GM18907 (cell line): ENCODE measurements around the gene CRELD2.
"Not testable (repeated sequence)": the region's sequence is repeated elsewhere in the genome, so short reads cannot be mapped to it uniquely, and the experiment has no call there.

Source experiments
- ATAC-seq: cut with Tn5 transposase; IDR thresholded peaks from one replicate; pipeline ENCODE4 v1.9.1; 2021; ENCODE audit warnings: mild to moderate bottlenecking, moderate library complexity; ENCODE audit not compliant: unreplicated experiment

Gene CRELD2

GRCh38 chr22:49943405-49943765 lies 25.0 kb downstream of the CRELD2 start:
- no peak for ATAC-seq

- no peak for ATAC-seq
These were observed 25.5 kb downstream of the CRELD2 start for GRCh38 chr22:49943771-49944398.

DNA sequence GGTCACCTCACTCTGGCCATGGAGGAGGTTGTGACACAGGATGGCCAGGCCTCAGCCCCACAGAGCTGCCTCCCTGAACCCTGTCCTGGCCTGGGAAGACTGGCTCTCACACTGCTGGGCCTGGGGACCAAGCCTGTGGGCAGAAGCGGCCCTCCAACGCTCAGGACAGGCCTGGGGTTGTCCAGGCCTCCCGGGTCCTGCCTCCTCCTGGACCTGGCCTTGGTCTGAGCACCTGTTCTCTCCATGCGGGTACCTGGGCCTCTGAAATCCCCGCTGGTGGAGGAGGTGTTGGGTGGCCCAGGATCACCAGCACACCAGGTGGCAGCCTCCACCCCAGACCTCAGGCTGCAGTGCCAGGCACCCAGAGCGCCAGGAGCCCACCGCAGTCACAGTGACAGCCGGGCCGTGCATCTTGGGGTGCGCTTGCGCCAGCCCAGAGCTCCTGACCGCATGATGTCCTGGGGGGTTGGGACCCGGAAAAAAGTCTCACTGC lies 26.0 kb downstream of the CRELD2 start:
- ATAC-seq: no peak

GRCh38 chr22:49945042-49945794 lies 26.8 kb downstream of the CRELD2 start:
- not testable (repeated sequence) for ATAC-seq

DNA sequence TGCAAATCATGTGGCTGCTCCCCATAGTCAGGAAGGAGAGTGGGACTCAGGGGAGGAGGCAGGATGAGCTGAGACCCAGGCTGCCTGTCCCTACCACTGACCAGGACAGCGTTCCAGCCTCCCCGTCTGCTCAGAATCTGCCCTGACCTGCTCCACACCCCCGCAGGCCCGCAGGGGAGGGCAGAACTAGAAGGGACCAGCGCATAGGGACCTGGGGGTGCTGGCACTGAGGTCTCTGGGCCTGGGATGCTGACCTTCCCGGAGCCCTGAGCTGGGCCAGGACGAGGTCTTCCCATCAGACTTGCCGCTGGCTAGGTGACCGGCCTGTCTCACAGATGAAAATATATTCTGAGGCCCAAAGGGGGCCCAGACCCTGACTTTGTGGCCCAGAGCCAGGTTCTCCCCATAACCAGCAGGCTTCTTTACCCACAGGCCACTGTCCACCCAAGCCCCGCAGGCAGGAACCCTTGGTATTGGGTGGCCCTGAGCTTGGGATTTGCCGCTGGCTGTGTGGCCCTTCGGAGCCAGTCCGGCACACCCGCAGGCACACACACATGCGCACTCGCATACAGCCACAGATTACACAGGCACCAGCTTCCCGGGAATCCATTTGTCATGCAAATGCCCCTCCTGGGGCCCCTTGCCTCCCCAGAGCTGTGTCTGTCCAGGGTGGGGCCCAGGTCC lies 28.3 kb downstream of the CRELD2 start:
- ATAC-seq: no peak

DNA sequence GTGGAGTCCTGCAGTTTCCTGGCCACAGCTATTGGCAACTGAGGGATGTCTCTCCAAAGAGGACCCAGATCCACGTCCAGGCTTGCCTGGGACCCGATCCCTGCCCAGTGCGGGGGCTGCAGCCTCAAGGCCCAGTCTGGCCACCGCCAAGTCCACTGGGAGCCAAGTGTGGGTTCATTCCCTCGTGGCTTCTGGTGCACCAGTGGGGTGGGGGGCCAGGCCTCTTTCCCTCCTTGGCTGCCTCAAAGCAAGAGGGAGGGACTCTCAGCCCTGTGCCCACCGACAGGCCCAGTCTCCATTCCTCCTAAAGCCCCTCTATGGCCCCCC lies 28.8 kb downstream of the CRELD2 start:
- ATAC-seq: no peak

GRCh38 chr22:49948116-49948957 lies 29.9 kb downstream of the CRELD2 start:
- ATAC-seq: no peak

DNA sequence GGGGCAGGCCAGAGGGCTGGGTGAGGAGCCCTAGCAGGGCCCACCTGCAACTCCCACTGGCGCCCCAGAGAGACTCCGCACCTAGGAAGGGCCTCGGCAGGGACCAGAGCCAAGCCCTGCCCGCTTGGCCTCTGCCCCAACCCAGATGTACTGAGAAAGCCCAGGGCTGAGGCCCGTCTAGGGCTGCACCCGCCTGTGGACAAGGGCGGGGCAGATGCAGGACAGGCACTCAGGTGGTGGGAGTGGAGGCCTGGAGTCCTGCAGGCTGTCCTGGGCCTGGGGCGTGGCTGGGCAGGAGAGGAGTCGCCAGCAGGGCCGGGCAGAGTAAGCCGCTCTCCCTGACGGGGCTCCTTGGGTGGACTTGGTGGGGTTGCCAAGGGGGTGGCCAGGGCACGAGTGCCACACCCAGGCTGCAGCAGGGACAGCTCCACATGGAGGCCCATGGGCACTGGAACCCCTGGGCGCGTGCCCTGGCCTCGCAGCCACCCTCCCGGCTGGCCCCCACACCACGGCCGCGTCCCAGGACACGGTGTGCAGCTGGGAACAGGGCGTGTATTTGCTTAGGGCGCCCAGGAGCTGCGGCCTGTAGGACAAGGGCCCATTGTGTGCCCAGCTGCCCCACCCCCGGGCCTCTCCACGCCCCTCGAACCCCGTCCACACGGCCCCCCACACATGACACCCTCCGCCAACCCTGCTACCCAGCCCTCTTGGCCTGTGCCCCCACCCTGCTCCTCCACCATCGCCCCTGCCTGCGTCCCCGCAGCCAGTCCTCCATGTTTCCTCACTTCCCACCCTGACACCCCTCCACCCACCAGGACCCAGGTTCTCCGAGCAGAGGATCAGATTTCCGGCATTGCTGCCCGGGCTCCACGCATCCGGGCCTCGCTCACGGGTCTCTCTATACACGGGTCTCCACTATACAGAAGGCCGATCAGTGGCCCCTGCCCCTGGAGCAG lies 30.8 kb downstream of the CRELD2 start:
- ATAC-seq: no peak

DNA sequence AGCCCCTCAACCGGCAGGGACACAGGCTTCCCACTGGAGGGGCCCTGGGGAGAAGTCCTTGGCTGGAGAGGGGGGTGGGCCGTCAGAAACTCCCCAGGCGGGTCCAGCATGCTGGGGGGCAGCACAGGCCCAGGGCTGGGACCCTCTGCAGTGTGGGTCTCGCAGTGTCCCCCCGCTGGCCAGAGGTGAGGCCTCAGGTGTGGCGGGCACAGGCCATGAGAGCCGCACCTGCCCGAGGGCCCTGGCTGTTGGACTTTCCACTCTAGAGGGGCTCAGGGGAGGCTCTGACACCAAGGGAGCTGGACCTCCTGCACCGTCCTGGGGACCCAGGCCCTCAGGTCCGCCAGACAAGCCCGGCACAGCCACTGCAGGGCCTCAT lies 31.5 kb downstream of the CRELD2 start:
- ATAC-seq: no peak

- ATAC-seq: no peak
These were observed 32.1 kb downstream of the CRELD2 start for GRCh38 chr22:49950396-49950994.

GRCh38 chr22:49951000-49951677 lies 32.7 kb downstream of the CRELD2 start:
- no peak for ATAC-seq

- ATAC-seq: no peak
These were observed 33.2 kb downstream of the CRELD2 start for GRCh38 chr22:49951678-49951985.

GRCh38 chr22:49951986-49952896 lies 33.8 kb downstream of the CRELD2 start:
- ATAC-seq: no peak

DNA sequence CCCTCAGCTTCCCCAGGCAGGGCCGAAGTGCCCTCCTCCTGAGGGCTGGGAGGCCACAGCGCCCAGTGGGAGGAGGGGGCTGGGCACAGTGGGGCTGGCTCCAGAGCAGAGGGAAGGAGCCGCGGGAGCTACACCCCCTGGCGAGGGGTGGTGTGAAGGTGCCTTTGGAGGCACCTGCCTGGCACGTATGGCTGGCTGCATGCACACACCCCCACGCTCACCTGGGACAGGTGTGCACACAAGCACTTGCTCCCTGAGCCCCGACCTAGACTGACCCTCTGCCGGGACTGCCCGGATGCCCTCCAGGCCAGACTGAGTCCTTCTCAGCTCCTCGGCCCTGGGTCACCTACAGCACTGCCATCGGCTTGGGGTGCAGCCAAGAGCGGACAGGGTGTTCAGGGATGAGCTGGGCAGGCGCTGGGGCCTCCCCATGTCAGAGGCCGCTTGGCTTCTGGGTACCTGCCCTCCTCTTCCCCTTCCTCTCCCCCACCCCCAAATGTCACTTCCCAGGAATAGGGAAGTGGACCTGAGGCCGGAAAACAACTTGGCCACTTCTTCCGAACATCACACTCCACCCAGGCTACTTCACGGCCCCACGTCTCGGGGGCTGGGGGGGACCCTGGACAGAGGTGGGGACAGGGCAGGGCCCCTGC lies 34.7 kb downstream of the CRELD2 start:
- no peak for ATAC-seq

DNA sequence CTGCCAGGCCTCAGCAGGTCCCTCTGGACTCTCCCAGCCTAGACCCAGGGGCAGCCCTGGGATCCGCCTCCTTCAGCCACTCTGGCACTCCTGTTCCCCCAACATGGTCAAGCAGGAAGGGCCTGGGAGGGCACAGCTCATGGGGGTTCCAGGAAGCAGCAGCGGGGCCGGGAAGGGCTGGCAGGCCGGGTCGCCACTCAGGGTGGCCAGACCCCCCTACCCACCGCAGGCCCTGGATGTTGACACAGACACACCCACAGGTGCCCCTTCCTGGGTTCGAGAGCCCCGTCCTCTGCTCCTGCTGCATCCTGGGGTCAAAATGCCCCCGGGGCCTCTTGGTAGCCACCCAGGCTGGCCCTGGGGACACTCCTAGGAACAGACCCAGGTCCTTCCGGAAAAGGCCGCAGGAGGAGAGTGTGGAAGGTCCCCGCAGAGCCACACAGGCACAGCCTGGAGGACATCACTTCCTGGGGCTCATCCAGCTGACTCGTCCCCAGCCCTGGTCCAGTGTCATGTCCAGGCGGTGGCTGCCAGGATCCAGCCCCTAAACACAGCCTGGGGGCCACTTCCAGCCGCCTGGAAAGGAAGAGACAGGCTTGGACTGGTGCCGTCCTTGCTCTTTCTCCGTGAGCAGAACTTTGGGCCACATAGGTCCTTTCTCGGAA lies 35.4 kb downstream of the CRELD2 start:
- no peak for ATAC-seq

GRCh38 chr22:49954354-49954753 lies 35.9 kb downstream of the CRELD2 start:
- no peak for ATAC-seq

DNA sequence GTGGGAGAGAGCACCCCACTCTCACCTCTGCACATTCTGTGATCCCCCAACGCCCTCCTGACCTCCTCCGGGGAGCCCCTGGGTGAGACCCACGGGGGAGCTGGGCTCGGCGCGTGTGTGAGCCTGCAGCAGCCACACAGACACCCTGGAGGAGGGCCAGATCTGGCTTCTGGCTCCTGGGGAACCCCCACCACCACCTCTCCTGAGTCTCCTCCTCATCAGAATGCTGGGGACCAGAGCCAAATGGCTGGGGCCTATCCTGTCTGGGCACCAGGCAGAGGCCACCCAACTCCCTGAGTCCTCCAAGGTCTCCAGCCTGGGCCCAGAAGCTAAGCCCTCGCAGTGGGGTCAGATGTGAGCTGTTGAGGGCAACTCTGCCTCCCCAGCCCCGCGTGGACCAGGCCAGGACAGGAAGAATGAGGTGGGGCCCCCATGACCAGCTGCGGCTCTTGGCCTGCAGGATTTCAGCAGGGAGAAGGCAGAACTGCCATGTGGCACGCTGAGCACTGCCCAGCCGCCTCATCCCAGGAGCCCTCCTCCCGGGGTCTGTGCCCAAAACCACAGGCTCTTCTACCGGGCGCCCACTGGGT lies 36.7 kb downstream of the CRELD2 start:
- no peak for ATAC-seq
